CD8-positive, alpha-beta memory T cell (primary cell): ENCODE results near the gene LDLR. TPM values are rescaled to one million over a fixed set of nuclear protein-coding genes. Genes with fewer than 3 reads are reported as not detected.

Experiments used
- CTCF ChIA-PET: fragments of 350-600 bp; sonication (Branson Sonifier 250); formaldehyde crosslinking; loops from one replicate; lab custom pipeline; 2021; ENCODE audit warnings: antibody characterized with exemption; lab: Charles Lee
- POLR2A ChIA-PET: fragments of 350-600 bp; sonication (Branson Sonifier 250); formaldehyde crosslinking; loops from one replicate; lab custom pipeline; 2021; ENCODE audit warnings: antibody characterized with exemption; lab: Charles Lee
- DNase-seq, 5 donors: peaks; one replicate each; pipeline versions ENCODE4 v3.0.0 to v3.0.0-alpha.2; 2020 to 2022; ENCODE audit warnings: mixed read lengths in 1 of 5
- H3K27ac ChIP-seq: one replicate; pipeline ENCODE4 v1.7.0; 2013; ENCODE audit warnings: low read depth, mild to moderate bottlenecking, low read length, moderate library complexity
- H3K27me3 ChIP-seq: 2 replicates; pipeline ENCODE4 v1.7.0; 2013; ENCODE audit warnings: low read length, mild to moderate bottlenecking; ENCODE audit not compliant: insufficient read depth, poor library complexity, severe bottlenecking
- H3K36me3 ChIP-seq: 2 replicates; pipeline ENCODE4 v1.7.0; 2013; ENCODE audit warnings: mild to moderate bottlenecking, low read length, moderate library complexity; ENCODE audit not compliant: insufficient read depth
- H3K4me1 ChIP-seq: 2 replicates; pipeline ENCODE4 v1.7.0; 2013; ENCODE audit warnings: mild to moderate bottlenecking, low read length, moderate library complexity; ENCODE audit not compliant: insufficient read depth
- H3K4me3 ChIP-seq: 2 replicates; pipeline ENCODE4 v1.7.0; 2013; ENCODE audit warnings: mild to moderate bottlenecking, low read length
- H3K9me3 ChIP-seq: 2 replicates; pipeline ENCODE4 v1.7.0; 2013; ENCODE audit warnings: mild to moderate bottlenecking, low read length
- H3K27ac Mint-ChIP-seq, 8 donors: one replicate each; pipeline ENCODE4 v1.8.0; 2020 to 2021; ENCODE audit warnings: mixed read lengths in 8 of 8, mild to moderate bottlenecking in 6 of 8, inconsistent platforms in 3 of 8, moderate library complexity in 3 of 8
- H3K27me3 Mint-ChIP-seq, 2 donors: one replicate each; pipeline ENCODE4 v1.8.0; 2020 to 2021; ENCODE audit warnings: mixed read lengths in 2 of 2, mild to moderate bottlenecking in 1 of 2, moderate library complexity in 1 of 2
- H3K36me3 Mint-ChIP-seq, 3 donors: one replicate each; pipeline ENCODE4 v1.8.0; 2020 to 2021; ENCODE audit warnings: mixed read lengths in 3 of 3, inconsistent platforms in 1 of 3, mild to moderate bottlenecking in 1 of 3
- H3K4me1 Mint-ChIP-seq, 3 donors: one replicate each; pipeline ENCODE4 v1.8.0; 2020 to 2021; ENCODE audit warnings: mixed read lengths in 3 of 3, inconsistent platforms in 1 of 3, mild to moderate bottlenecking in 1 of 3
- H3K4me3 Mint-ChIP-seq, 7 donors: one replicate each; pipeline ENCODE4 v1.8.0; 2020 to 2021; ENCODE audit warnings: mixed read lengths in 7 of 7, mild to moderate bottlenecking in 6 of 7, moderate library complexity in 4 of 7, inconsistent platforms in 2 of 7
- H3K9me3 Mint-ChIP-seq, 5 donors: one replicate each; pipeline ENCODE4 v1.8.0; 2020 to 2022; ENCODE audit warnings: mixed read lengths in 5 of 5, mild to moderate bottlenecking in 3 of 5, moderate library complexity in 2 of 5, inconsistent platforms in 1 of 5
- polyA plus RNA-seq: library from polyadenylated mRNA; unstranded; fragments of 300-500 nt; fragmentation: Illumina TruSeq; gene quantifications from one replicate; pipeline ENCODE4 v1.2.3, GENCODE V29; 2021
- total RNA-seq, 2 experiments: library from RNA; stranded (reverse); gene quantifications; one replicate each; pipeline ENCODE4 v1.2.3, GENCODE V29; 2021

Gene LDLR
- total and polyA plus RNA-seq, 3 experiments from 2014 or later, result 8.2 to 35.1 (median 27.7) TPM

GRCh38 chr19:11164296-11164695 is 75.0 kb downstream of the LDLR start:
- Histone ChIP-seq H3K9me3 (no peaks in the 10 kb centered on the region), H3K27me3 (no peaks in the 10 kb centered on the region), H3K4me1 (no peaks in the 10 kb centered on the region), H3K4me3 (no peak overlapping the region), H3K36me3 (no peaks in the 10 kb centered on the region), H3K27ac (no peak overlapping the region)
- H3K36me3 Mint-ChIP-seq, result no peaks in the 10 kb centered on the region
- H3K4me3 Mint-ChIP-seq, result no peak overlapping the region
- H3K9me3 Mint-ChIP-seq, result peaks cover 0 to 2% (median 0%) of the 10 kb centered on the region in 5 donors
- H3K27ac Mint-ChIP-seq, result no peak overlapping the region
- peaks cover 3 to 5% of the 10 kb centered on the region in 2 donors for H3K27me3 Mint-ChIP-seq
- DNase-seq, result no peak
- CTCF ChIA-PET, result interaction anchor here (0.9 kb wide), 1 partner anchor 146 kb away, joined by 3 read pairs; no protein-coding TSS in a partner anchor
- no peaks in the 10 kb centered on the region for H3K4me1 Mint-ChIP-seq
- POLR2A ChIA-PET, result no interaction called here

GRCh38 chr19:11164879-11165406 is 75.7 kb downstream of the LDLR start:
- no peaks in the 10 kb centered on the region for H3K4me1 ChIP-seq
- H3K27ac ChIP-seq, result no peak overlapping the region
- no peak overlapping the region for H3K27ac Mint-ChIP-seq
- H3K9me3 Mint-ChIP-seq, result peaks cover 0 to 2% (median 0%) of the 10 kb centered on the region in 5 donors
- H3K4me3 Mint-ChIP-seq, result no peak overlapping the region
- no peaks in the 10 kb centered on the region for H3K9me3 ChIP-seq
- H3K36me3 ChIP-seq, result no peaks in the 10 kb centered on the region
- CTCF ChIA-PET, result no interaction called here
- H3K27me3 Mint-ChIP-seq, result peaks cover 3 to 5% of the 10 kb centered on the region in 2 donors
- no peak overlapping the region for H3K4me3 ChIP-seq
- H3K27me3 ChIP-seq, result no peaks in the 10 kb centered on the region
- POLR2A ChIA-PET, result no interaction called here
- no peaks in the 10 kb centered on the region for H3K36me3 Mint-ChIP-seq
- no peaks in the 10 kb centered on the region for H3K4me1 Mint-ChIP-seq
- no peak for DNase-seq

- no peaks in the 10 kb centered on the region for H3K36me3 ChIP-seq
- no peaks in the 10 kb centered on the region for H3K27me3 ChIP-seq
- DNase-seq, result no peak
- Mint-ChIP-seq H3K9me3 (no peaks in the 10 kb centered on the region), H3K27me3 (peaks cover 3 to 5% of the 10 kb centered on the region in 2 donors), H3K27ac (no peak overlapping the region), H3K4me3 (no peak overlapping the region), H3K4me1 (no peaks in the 10 kb centered on the region), H3K36me3 (no peaks in the 10 kb centered on the region)
- H3K4me1 ChIP-seq, result no peaks in the 10 kb centered on the region
- H3K4me3 ChIP-seq, result no peak overlapping the region
- POLR2A ChIA-PET, result no interaction called here
- H3K9me3 ChIP-seq, result no peaks in the 10 kb centered on the region
- H3K27ac ChIP-seq, result no peak overlapping the region
- CTCF ChIA-PET, result no interaction called here
These were observed 76.3 kb downstream of the LDLR start for GRCh38 chr19:11165486-11166030.

GRCh38 chr19:11166281-11167142 is 77.2 kb downstream of the LDLR start:
- CTCF ChIA-PET, result no interaction called here
- Histone ChIP-seq H3K4me3 (no peak overlapping the region), H3K27me3 (no peaks in the 10 kb centered on the region), H3K27ac (no peak overlapping the region), H3K36me3 (no peaks in the 10 kb centered on the region), H3K4me1 (no peaks in the 10 kb centered on the region), H3K9me3 (no peaks in the 10 kb centered on the region)
- Mint-ChIP-seq H3K36me3 (no peaks in the 10 kb centered on the region), H3K27ac (peak overlapping the region in 1 of 8 donors; percentile 17), H3K9me3 (no peaks in the 10 kb centered on the region), H3K4me1 (no peaks in the 10 kb centered on the region), H3K4me3 (no peak overlapping the region), H3K27me3 (peaks cover 3 to 5% of the 10 kb centered on the region in 2 donors)
- DNase-seq, result no peak
- POLR2A ChIA-PET, result no interaction called here

- Histone ChIP-seq H3K9me3 (no peaks in the 10 kb centered on the region), H3K27me3 (no peaks in the 10 kb centered on the region), H3K4me3 (no peak overlapping the region), H3K4me1 (no peaks in the 10 kb centered on the region), H3K27ac (no peak overlapping the region), H3K36me3 (no peaks in the 10 kb centered on the region)
- H3K4me1 Mint-ChIP-seq, result no peaks in the 10 kb centered on the region
- H3K27me3 Mint-ChIP-seq, result peaks cover 3 to 5% of the 10 kb centered on the region in 2 donors
- CTCF ChIA-PET, result no interaction called here
- H3K27ac Mint-ChIP-seq, result no peak overlapping the region
- no peak overlapping the region for H3K4me3 Mint-ChIP-seq
- POLR2A ChIA-PET, result no interaction called here
- H3K9me3 Mint-ChIP-seq, result no peaks in the 10 kb centered on the region
- no peak for DNase-seq
- no peaks in the 10 kb centered on the region for H3K36me3 Mint-ChIP-seq
These were observed 79.3 kb downstream of the LDLR start for GRCh38 chr19:11168568-11168967.

- H3K27me3 ChIP-seq, result no peaks in the 10 kb centered on the region
- ChIA-PET CTCF (interaction anchor here (0.6 kb wide), 1 partner anchor 109 kb away, joined by 3 read pairs; no protein-coding TSS in a partner anchor), POLR2A (no interaction called here)
- H3K4me1 ChIP-seq, result no peaks in the 10 kb centered on the region
- no peak for DNase-seq
- H3K4me1 Mint-ChIP-seq, result no peaks in the 10 kb centered on the region
- H3K36me3 Mint-ChIP-seq, result no peaks in the 10 kb centered on the region
- H3K9me3 Mint-ChIP-seq, result no peaks in the 10 kb centered on the region
- no peaks in the 10 kb centered on the region for H3K36me3 ChIP-seq
- peaks cover 0 to 5% of the 10 kb centered on the region in 2 donors for H3K27me3 Mint-ChIP-seq
- no peak overlapping the region for H3K27ac ChIP-seq
- no peak overlapping the region for H3K4me3 Mint-ChIP-seq
- no peaks in the 10 kb centered on the region for H3K9me3 ChIP-seq
- no peak overlapping the region for H3K4me3 ChIP-seq
- H3K27ac Mint-ChIP-seq, result no peak overlapping the region
These were observed 80.8 kb downstream of the LDLR start for GRCh38 chr19:11169896-11170678.

GRCh38 chr19:11171144-11171543 is 81.9 kb downstream of the LDLR start:
- no peaks in the 10 kb centered on the region for H3K9me3 ChIP-seq
- H3K36me3 Mint-ChIP-seq, result no peaks in the 10 kb centered on the region
- H3K4me3 Mint-ChIP-seq, result no peak overlapping the region
- no peak overlapping the region for H3K27ac Mint-ChIP-seq
- H3K4me1 ChIP-seq, result no peaks in the 10 kb centered on the region
- POLR2A ChIA-PET, result no interaction called here
- H3K36me3 ChIP-seq, result no peaks in the 10 kb centered on the region
- no peaks in the 10 kb centered on the region for H3K27me3 ChIP-seq
- no peak overlapping the region for H3K4me3 ChIP-seq
- no peak for DNase-seq
- H3K9me3 Mint-ChIP-seq, result no peaks in the 10 kb centered on the region
- CTCF ChIA-PET, result interaction anchor here (0.7 kb wide), 2 partner anchors 63 to 1951 kb away, joined by 3 read pairs; no protein-coding TSS in a partner anchor
- no peak overlapping the region for H3K27ac ChIP-seq
- H3K27me3 Mint-ChIP-seq, result peaks cover 0 to 4% of the 10 kb centered on the region in 2 donors
- H3K4me1 Mint-ChIP-seq, result no peaks in the 10 kb centered on the region
